Activated naive CD4-positive, alpha-beta T cell treated with Interleukin-2 at 50 U/mL for 16 hours (primary cell): ENCODE results near the gene CAMTA1.

ENCODE experiments used
- DNase-seq: peaks from one replicate; pipeline ENCODE4 v3.0.0-alpha.2; 2020

CAMTA1 gene

GRCh38 chr1:7094509-7094908 is 309.3 kb downstream of the CAMTA1 start:
- no peak for DNase-seq

- no peak for DNase-seq
Observed at GRCh38 chr1:7095343-7095964, 310.2 kb downstream of the CAMTA1 start.

GRCh38 chr1:7097938-7098592 is 312.8 kb downstream of the CAMTA1 start:
- DNase-seq = no peak

GRCh38 chr1:7098641-7099040 is 313.4 kb downstream of the CAMTA1 start:
- DNase-seq = no peak

GRCh38 chr1:7100479-7100878 is 315.2 kb downstream of the CAMTA1 start:
- DNase-seq = no peak

GRCh38 chr1:7101187-7101586 is 315.9 kb downstream of the CAMTA1 start:
- DNase-seq = no peak

GRCh38 chr1:7103361-7103782 is 318.1 kb downstream of the CAMTA1 start:
- no peak for DNase-seq

- no peak for DNase-seq
Observed at GRCh38 chr1:7103874-7104273, 318.6 kb downstream of the CAMTA1 start.

GRCh38 chr1:7104339-7104738 is 319.1 kb downstream of the CAMTA1 start:
- DNase-seq = no peak

GRCh38 chr1:7105269-7105668 is 320.0 kb downstream of the CAMTA1 start:
- DNase-seq = no peak

GRCh38 chr1:7106442-7107108 is 321.3 kb downstream of the CAMTA1 start:
- DNase-seq = no peak

- no peak for DNase-seq
Observed at GRCh38 chr1:7107109-7107830, 322.0 kb downstream of the CAMTA1 start.

GRCh38 chr1:7108251-7108650 is 323.0 kb downstream of the CAMTA1 start:
- no peak for DNase-seq

GRCh38 chr1:7109901-7110300 is 324.6 kb downstream of the CAMTA1 start:
- no peak for DNase-seq

GRCh38 chr1:7110321-7110720 is 325.1 kb downstream of the CAMTA1 start:
- DNase-seq = no peak

GRCh38 chr1:7111853-7112252 is 326.6 kb downstream of the CAMTA1 start:
- no peak for DNase-seq

- DNase-seq = no peak
Observed at GRCh38 chr1:7113136-7113535, 327.9 kb downstream of the CAMTA1 start.

GRCh38 chr1:7113822-7114221 is 328.6 kb downstream of the CAMTA1 start:
- DNase-seq = no peak

- no peak for DNase-seq
Observed at GRCh38 chr1:7116001-7116400, 330.7 kb downstream of the CAMTA1 start.

GRCh38 chr1:7117399-7118281 is 332.4 kb downstream of the CAMTA1 start:
- no peak for DNase-seq

GRCh38 chr1:7119156-7119555 is 333.9 kb downstream of the CAMTA1 start:
- DNase-seq = no peak

- no peak for DNase-seq
Observed at GRCh38 chr1:7120863-7121621, 335.8 kb downstream of the CAMTA1 start.
